WTC11 (cell line): ENCODE data around the gene GABBR2. TPM values are rescaled to one million over a fixed set of nuclear protein-coding genes. Genes with fewer than 3 reads are reported as not detected.

Source experiments
- ATAC-seq: fragments of 200-7000 bp; cut with Tn5 transposase; 2 replicates; pipeline ENCODE4 v1.10.0; 2021; ENCODE audit warnings: mild to moderate bottlenecking, moderate library complexity
- CTCF ChIA-PET: fragments of 300-600 bp; sonication (Branson Sonifier 250); formaldehyde crosslinking; loops from one replicate; lab custom pipeline; 2021; ENCODE audit warnings: antibody characterized with exemption; lab: Charles Lee
- POLR2A ChIA-PET: fragments of 350-600 bp; sonication (Branson Sonifier 250); formaldehyde crosslinking; loops from one replicate; lab custom pipeline; 2021; ENCODE audit warnings: antibody characterized with exemption; lab: Charles Lee
- DNase-seq: peaks from one replicate; pipeline ENCODE4 v3.0.0; 2021; ENCODE audit warnings: low spot score
- H3K27ac Mint-ChIP-seq: 2 replicates; pipeline ENCODE4 v1.8.0; 2021; ENCODE audit warnings: mixed read lengths
- H3K27me3 Mint-ChIP-seq: 2 replicates; pipeline ENCODE4 v1.8.0; 2021; ENCODE audit warnings: low read depth, mild to moderate bottlenecking, moderate library complexity, mixed read lengths
- H3K36me3 Mint-ChIP-seq: 2 replicates; pipeline ENCODE4 v1.8.0; 2021; ENCODE audit warnings: mixed read lengths
- H3K4me1 Mint-ChIP-seq: 2 replicates; pipeline ENCODE4 v1.8.0; 2022; ENCODE audit warnings: mixed read lengths
- H3K4me3 Mint-ChIP-seq: 2 replicates; pipeline ENCODE4 v1.8.0; 2021; ENCODE audit warnings: mild to moderate bottlenecking, moderate library complexity, mixed read lengths
- H3K9me3 Mint-ChIP-seq: 2 replicates; pipeline ENCODE4 v1.8.0; 2021; ENCODE audit warnings: mixed read lengths
- AR ChIP-seq: fragments of 250-450 bp; sonication (Bioruptor Pico); IDR thresholded peaks from 2 replicates; pipeline ENCODE4 v1.9.0; 2021; ENCODE audit warnings: mild to moderate bottlenecking
- E2F4 ChIP-seq: sonication (generic); formaldehyde crosslinking; IDR thresholded peaks from 2 replicates; pipeline ENCODE4 v1.8.1; 2022; ENCODE audit warnings: low read depth, mild to moderate bottlenecking, moderate library complexity, missing genetic modification reagents, borderline replicate concordance
- FOXP4 ChIP-seq: sonication (generic); formaldehyde crosslinking; IDR thresholded peaks from 2 replicates; pipeline ENCODE4 v1.8.0; 2022; ENCODE audit warnings: mild to moderate bottlenecking, missing genetic modification reagents
- GTF2I ChIP-seq: fragments of 250-450 bp; sonication (Bioruptor Pico); conservative IDR thresholded peaks from 2 replicates; pipeline ENCODE4 v1.4.0; 2021; ENCODE audit warnings: mild to moderate bottlenecking
- JUN ChIP-seq: sonication (generic); formaldehyde crosslinking; IDR thresholded peaks from 2 replicates; pipeline ENCODE4 v1.8.0; 2023; ENCODE audit warnings: mild to moderate bottlenecking, missing genetic modification reagents
- MLX ChIP-seq: sonication (generic); formaldehyde crosslinking; IDR thresholded peaks from 2 replicates; pipeline ENCODE4 v1.8.1; 2023; ENCODE audit warnings: mild to moderate bottlenecking, missing genetic modification reagents, moderate library complexity
- MYBL2 ChIP-seq: sonication (generic); formaldehyde crosslinking; IDR thresholded peaks from 2 replicates; pipeline ENCODE4 v1.8.1; 2023; ENCODE audit warnings: mild to moderate bottlenecking, moderate library complexity, missing genetic modification reagents
- NFATC4 ChIP-seq: fragments of 250-450 bp; sonication (Bioruptor Pico); IDR thresholded peaks from 2 replicates; pipeline ENCODE4 v1.9.0; 2021; ENCODE audit warnings: mild to moderate bottlenecking
- NR1H2 ChIP-seq: sonication (generic); formaldehyde crosslinking; IDR thresholded peaks from 2 replicates; pipeline ENCODE4 v1.9.0; 2021; ENCODE audit warnings: mild to moderate bottlenecking, moderate library complexity, missing genetic modification reagents
- NR2C2 ChIP-seq: sonication (generic); formaldehyde crosslinking; IDR thresholded peaks from 2 replicates; pipeline ENCODE4 v1.8.0; 2022; ENCODE audit warnings: mild to moderate bottlenecking, missing genetic modification reagents
- OVOL2 ChIP-seq: fragments of 250-450 bp; sonication (Bioruptor Pico); IDR thresholded peaks from 2 replicates; pipeline ENCODE4 v1.9.0; 2021; ENCODE audit warnings: mild to moderate bottlenecking, borderline replicate concordance
- PREB ChIP-seq: sonication (generic); formaldehyde crosslinking; IDR thresholded peaks from 2 replicates; pipeline ENCODE4 v1.8.1; 2022; ENCODE audit warnings: mild to moderate bottlenecking, missing genetic modification reagents, moderate library complexity, borderline replicate concordance
- SMAD3 ChIP-seq: sonication (generic); formaldehyde crosslinking; IDR thresholded peaks from 2 replicates; pipeline ENCODE4 v1.8.0; 2022; ENCODE audit warnings: missing genetic modification reagents, mild to moderate bottlenecking, borderline replicate concordance
- TEAD4 ChIP-seq: sonication (generic); formaldehyde crosslinking; IDR thresholded peaks from 2 replicates; pipeline ENCODE4 v1.8.0; 2022; ENCODE audit warnings: mild to moderate bottlenecking, missing genetic modification reagents
- ZBTB21 ChIP-seq: sonication (generic); formaldehyde crosslinking; IDR thresholded peaks from 2 replicates; pipeline ENCODE4 v1.8.1; 2023; ENCODE audit warnings: mild to moderate bottlenecking, missing genetic modification reagents, borderline replicate concordance
- ZNF396 ChIP-seq: fragments of 250-450 bp; sonication (Bioruptor Pico); IDR thresholded peaks from 2 replicates; pipeline ENCODE4 v1.8.0; 2021; ENCODE audit warnings: mild to moderate bottlenecking, moderate library complexity, borderline replicate concordance
- ZNF671 ChIP-seq: fragments of 250-450 bp; sonication (Bioruptor Pico); IDR thresholded peaks from 2 replicates; pipeline ENCODE4 v1.8.0; 2021; ENCODE audit warnings: mild to moderate bottlenecking
- total RNA-seq: library from RNA; stranded (reverse); gene quantifications from 3 replicates; pipeline ENCODE4 v1.2.3, GENCODE V29; 2021
- TF ChIP-seq, protein P1 (sequence below): sonication (generic); formaldehyde crosslinking; IDR thresholded peaks from 2 replicates; pipeline ENCODE4 v1.8.0; 2023; ENCODE audit warnings: missing genetic modification reagents
- TF ChIP-seq, protein P2 (sequence below): sonication (generic); formaldehyde crosslinking; IDR thresholded peaks from 2 replicates; pipeline ENCODE4 v1.8.1; 2023; ENCODE audit warnings: mild to moderate bottlenecking, missing genetic modification reagents, moderate library complexity

The GABBR2 gene
- total RNA-seq, 1 experiment from 2014 or later, result 0.92 TPM

DNA sequence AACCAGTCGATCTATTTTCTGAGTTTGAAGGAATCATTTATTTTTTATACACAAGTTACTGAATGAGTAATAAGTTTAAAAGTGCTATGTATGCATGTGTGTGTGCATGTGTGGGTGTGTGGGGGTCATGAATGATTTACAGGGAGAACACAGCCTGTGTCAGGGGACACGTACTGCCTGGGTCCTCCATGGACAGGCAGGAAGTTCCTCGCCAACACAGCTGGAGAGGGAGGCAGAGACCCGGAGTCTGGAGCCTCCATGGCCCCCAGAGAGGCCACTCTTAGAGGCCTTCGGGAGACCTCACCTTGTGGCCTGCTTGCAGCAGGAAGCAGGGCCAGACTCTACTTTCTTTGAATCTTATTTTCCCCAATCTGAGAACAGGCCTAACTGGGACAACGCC, 144.7 kb downstream of the GABBR2 start (continued):
- no peak for TF ChIP-seq E2F4 (CRISPR knock-in tag)
- no peak for TF ChIP-seq NR1H2 (CRISPR knock-in tag)
- TF ChIP-seq GTF2I (CRISPR knock-in tag), result no peak

DNA sequence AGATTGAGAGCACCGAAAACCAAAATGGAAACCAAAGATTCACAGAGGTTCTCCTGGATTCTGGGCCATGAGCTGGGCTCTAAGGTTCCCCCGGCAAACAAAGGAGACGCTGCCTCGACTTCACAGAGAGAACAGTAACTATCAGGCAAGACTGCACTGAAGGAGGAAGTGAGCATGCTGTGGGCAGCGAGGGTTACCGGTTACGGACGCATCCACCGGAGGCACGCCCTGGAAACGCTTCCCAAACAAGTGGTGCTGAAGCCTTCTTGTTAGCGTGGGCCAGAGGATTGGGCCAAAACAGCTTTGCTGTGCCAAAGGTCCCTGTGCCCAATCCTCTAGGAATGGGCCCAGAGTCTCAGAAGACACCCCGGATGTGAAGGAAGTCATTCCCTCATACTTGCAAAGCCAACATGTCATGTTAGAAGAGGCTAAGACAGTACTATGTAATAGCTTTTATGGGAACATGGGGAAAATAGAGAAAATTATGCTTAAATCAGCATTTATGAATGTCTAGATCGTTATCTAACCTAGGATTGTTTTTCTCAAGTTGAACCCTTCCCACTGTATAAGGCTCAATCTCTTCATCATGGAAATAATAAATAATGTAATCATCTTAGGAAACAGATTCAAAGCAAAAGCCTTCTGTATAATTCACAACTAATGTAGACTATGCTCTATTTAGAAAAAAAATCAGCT, 145.4 kb downstream of the GABBR2 start:
- Mint-ChIP-seq H3K4me3 (no peak overlapping the region), H3K4me1 (no peaks in the 10 kb centered on the region), H3K36me3 (no peaks in the 10 kb centered on the region), H3K9me3 (no peaks in the 10 kb centered on the region), H3K27ac (no peak overlapping the region), H3K27me3 (no peaks in the 10 kb centered on the region)
- ATAC-seq, result no peak
- POLR2A ChIA-PET, result no interaction called here
- CTCF ChIA-PET, result interaction anchor here (0.7 to 1.4 kb wide), 2 partner anchors 24 to 26 kb away, joined by 3 to 5 read pairs; no protein-coding TSS in a partner anchor
- no peak for TF ChIP-seq AR (CRISPR knock-in tag)
- no peak for TF ChIP-seq TEAD4 (CRISPR knock-in tag)
- TF ChIP-seq ZBTB21 (CRISPR knock-in tag), result no peak
- no peak for TF ChIP-seq MYBL2
- TF ChIP-seq, protein P1, sequence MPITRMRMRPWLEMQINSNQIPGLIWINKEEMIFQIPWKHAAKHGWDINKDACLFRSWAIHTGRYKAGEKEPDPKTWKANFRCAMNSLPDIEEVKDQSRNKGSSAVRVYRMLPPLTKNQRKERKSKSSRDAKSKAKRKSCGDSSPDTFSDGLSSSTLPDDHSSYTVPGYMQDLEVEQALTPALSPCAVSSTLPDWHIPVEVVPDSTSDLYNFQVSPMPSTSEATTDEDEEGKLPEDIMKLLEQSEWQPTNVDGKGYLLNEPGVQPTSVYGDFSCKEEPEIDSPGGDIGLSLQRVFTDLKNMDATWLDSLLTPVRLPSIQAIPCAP (CRISPR knock-in tag), result no peak
- TF ChIP-seq PREB (CRISPR knock-in tag), result no peak
- TF ChIP-seq JUN, result no peak
- TF ChIP-seq ZNF671 (CRISPR knock-in tag), result no peak
- no peak for TF ChIP-seq FOXP4
- no peak for TF ChIP-seq NR2C2 (CRISPR knock-in tag)
- TF ChIP-seq NFATC4 (CRISPR knock-in tag), result no peak
- TF ChIP-seq OVOL2 (CRISPR knock-in tag), result no peak
- no peak for TF ChIP-seq ZNF396 (CRISPR knock-in tag)
- no peak for DNase-seq

- Mint-ChIP-seq H3K9me3 (no peaks in the 10 kb centered on the region), H3K4me1 (no peaks in the 10 kb centered on the region), H3K36me3 (no peaks in the 10 kb centered on the region), H3K4me3 (no peak overlapping the region), H3K27ac (no peak overlapping the region), H3K27me3 (no peaks in the 10 kb centered on the region)
- POLR2A ChIA-PET, result no interaction called here
- CTCF ChIA-PET, result no interaction called here
- no peak for ATAC-seq
- no peak for DNase-seq
- TF ChIP-seq, protein P2, sequence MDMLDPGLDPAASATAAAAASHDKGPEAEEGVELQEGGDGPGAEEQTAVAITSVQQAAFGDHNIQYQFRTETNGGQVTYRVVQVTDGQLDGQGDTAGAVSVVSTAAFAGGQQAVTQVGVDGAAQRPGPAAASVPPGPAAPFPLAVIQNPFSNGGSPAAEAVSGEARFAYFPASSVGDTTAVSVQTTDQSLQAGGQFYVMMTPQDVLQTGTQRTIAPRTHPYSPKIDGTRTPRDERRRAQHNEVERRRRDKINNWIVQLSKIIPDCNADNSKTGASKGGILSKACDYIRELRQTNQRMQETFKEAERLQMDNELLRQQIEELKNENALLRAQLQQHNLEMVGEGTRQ (CRISPR knock-in tag), result no peak
- no peak for TF ChIP-seq GTF2I (CRISPR knock-in tag)
- TF ChIP-seq FOXP4, result no peak
- no peak for TF ChIP-seq TEAD4 (CRISPR knock-in tag)
- TF ChIP-seq MLX, result no peak
- no peak for TF ChIP-seq ZNF671 (CRISPR knock-in tag)
- no peak for TF ChIP-seq SMAD3 (CRISPR knock-in tag)
- no peak for TF ChIP-seq PREB (CRISPR knock-in tag)
These were observed 149.2 kb downstream of the GABBR2 start for GRCh38 chr9:98559561-98559960.
